HG03159 (cell line): ENCODE measurements around the gene TELO2.

ENCODE experiments used
- ATAC-seq: cut with Tn5 transposase; IDR thresholded peaks from one replicate; pipeline ENCODE4 v1.9.1; 2021; ENCODE audit warnings: mild to moderate bottlenecking, moderate library complexity; ENCODE audit not compliant: unreplicated experiment

TELO2 gene

GRCh38 chr16:1550069-1550468, 56.9 kb downstream of the TELO2 start:
- no peak for ATAC-seq

- ATAC-seq: no peak
Observed at GRCh38 chr16:1550696-1551095, 57.5 kb downstream of the TELO2 start.

GRCh38 chr16:1551166-1551565, 58.0 kb downstream of the TELO2 start:
- ATAC-seq: no peak

GRCh38 chr16:1552129-1552528, 59.0 kb downstream of the TELO2 start:
- ATAC-seq: no peak

- ATAC-seq: no peak
Observed at GRCh38 chr16:1553946-1554825, 61.0 kb downstream of the TELO2 start.

- no peak for ATAC-seq
Observed at GRCh38 chr16:1554826-1555445, 61.8 kb downstream of the TELO2 start.

- ATAC-seq: no peak
Observed at GRCh38 chr16:1556254-1556653, 63.1 kb downstream of the TELO2 start.

- no peak for ATAC-seq
Observed at GRCh38 chr16:1557074-1557473, 63.9 kb downstream of the TELO2 start.

GRCh38 chr16:1557576-1557975, 64.4 kb downstream of the TELO2 start:
- ATAC-seq: no peak

- ATAC-seq: no peak
Observed at GRCh38 chr16:1559446-1559975, 66.4 kb downstream of the TELO2 start.
